Measurements from ENCODE around the gene RBM5. TPM values are rescaled to one million over a fixed set of nuclear protein-coding genes. Genes with fewer than 3 reads are reported as not detected.

The RBM5 gene
- total RNA-seq, result 140 and 252 TPM in 2 replicates

GRCh38 chr3:50088725-50089608 lies at the start of gene RBM5:
Gene RBM5 (plus strand): TSS chr3:50088919. CDS start chr3:50090435, 1,516 bp downstream.

GRCh38 chr3:50154840-50155490 lies 66.2 kb downstream of the RBM5 start, which contains the start of gene SEMA3F:
Gene SEMA3F (plus strand): TSS chr3:50155324. CDS start chr3:50159623, 4,299 bp downstream.

Other genes starting within 250 kb of the RBM5 start
- 2.1 and 4.3 TPM in 2 replicates for gene TRAIP, start 232.4 kb upstream of the RBM5 start, total RNA-seq
- gene CAMKV, start 219.0 kb upstream of the RBM5 start, total RNA-seq, result 0.18 TPM in 1 of 2 replicates, not detected in the other
- 0.28 and 0.54 TPM in 2 replicates for gene MST1R, start 185.0 kb upstream of the RBM5 start, total RNA-seq
- gene MON1A, start 159.1 kb upstream of the RBM5 start, total RNA-seq, result 10.6 and 12.5 TPM in 2 replicates
- gene RBM6, start 148.8 kb upstream of the RBM5 start, total RNA-seq, result 36.3 and 55.8 TPM in 2 replicates
- gene SEMA3F, start 66.4 kb downstream of the RBM5 start, total RNA-seq, result 93.7 and 138 TPM in 2 replicates
- gene GNAT1, start 102.7 kb downstream of the RBM5 start, total RNA-seq, result 0.54 TPM in 1 of 2 replicates, not detected in the other
- 0.09 TPM in 1 of 2 replicates, not detected in the other for gene SLC38A3, start 116.4 kb downstream of the RBM5 start, total RNA-seq
- 572 and 692 TPM in 2 replicates for gene GNAI2, start 147.3 kb downstream of the RBM5 start, total RNA-seq
- 0.27 and 1.3 TPM in 2 replicates for gene SEMA3B, start 180.2 kb downstream of the RBM5 start, total RNA-seq
- not detected in 2 replicates for gene LSMEM2, start 190.2 kb downstream of the RBM5 start, total RNA-seq
- gene IFRD2, start 203.5 kb downstream of the RBM5 start, total RNA-seq, result 93.4 and 118 TPM in 2 replicates
- gene HYAL3, start 210.5 kb downstream of the RBM5 start, total RNA-seq, result 6.2 and 6.8 TPM in 2 replicates
- gene NAA80, start 210.5 kb downstream of the RBM5 start, total RNA-seq, result 1.5 and 2.2 TPM in 2 replicates
- gene HYAL1, start 214.7 kb downstream of the RBM5 start, total RNA-seq, result 0.99 and 1.8 TPM in 2 replicates
- gene HYAL2, start 233.8 kb downstream of the RBM5 start, total RNA-seq, result 442 and 623 TPM in 2 replicates
- gene TUSC2, start 239.3 kb downstream of the RBM5 start, total RNA-seq, result 18.4 and 22.7 TPM in 2 replicates